AG09309 (cell line): ENCODE data around the gene ACOXL.

ENCODE experiments used
- DNase-seq: peaks from one replicate; pipeline ENCODE4 v3.0.0-alpha.2; 2010; ENCODE audit warnings: low read depth
- H3K4me3 ChIP-seq: 2 replicates; pipeline ENCODE4 v1.5.1; 2011; ENCODE audit warnings: mild to moderate bottlenecking, low read depth, low read length, moderate library complexity; ENCODE audit not compliant: control insufficient read depth
- TF ChIP-seq, protein P1 (sequence below): IDR thresholded peaks from 2 replicates; pipeline ENCODE4 v1.5.1; 2011; ENCODE audit warnings: mild to moderate bottlenecking, low read depth, low read length, inconsistent platforms; ENCODE audit not compliant: insufficient read depth, control insufficient read depth; ENCODE audit errors: missing control alignments

The ACOXL gene

DNA sequence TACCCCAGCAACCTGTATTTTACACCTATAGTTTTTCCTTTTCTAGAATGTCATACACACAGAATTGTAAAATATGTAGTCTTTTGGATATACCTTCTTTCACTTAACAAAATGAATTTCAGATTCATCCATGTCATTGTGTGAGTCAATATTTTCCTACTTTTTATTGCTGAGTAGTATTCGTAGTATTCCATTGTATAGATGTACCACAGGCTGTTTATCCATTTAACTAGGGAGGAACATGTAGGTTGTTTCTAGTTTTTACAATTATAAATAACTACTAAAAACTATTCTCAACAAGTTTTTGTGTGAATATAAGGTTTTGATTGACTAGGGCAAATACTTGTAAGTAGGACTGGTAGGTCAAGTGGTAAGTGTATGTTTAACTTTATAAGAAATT, 187.4 kb downstream of the ACOXL start:
- TF ChIP-seq, protein P1, sequence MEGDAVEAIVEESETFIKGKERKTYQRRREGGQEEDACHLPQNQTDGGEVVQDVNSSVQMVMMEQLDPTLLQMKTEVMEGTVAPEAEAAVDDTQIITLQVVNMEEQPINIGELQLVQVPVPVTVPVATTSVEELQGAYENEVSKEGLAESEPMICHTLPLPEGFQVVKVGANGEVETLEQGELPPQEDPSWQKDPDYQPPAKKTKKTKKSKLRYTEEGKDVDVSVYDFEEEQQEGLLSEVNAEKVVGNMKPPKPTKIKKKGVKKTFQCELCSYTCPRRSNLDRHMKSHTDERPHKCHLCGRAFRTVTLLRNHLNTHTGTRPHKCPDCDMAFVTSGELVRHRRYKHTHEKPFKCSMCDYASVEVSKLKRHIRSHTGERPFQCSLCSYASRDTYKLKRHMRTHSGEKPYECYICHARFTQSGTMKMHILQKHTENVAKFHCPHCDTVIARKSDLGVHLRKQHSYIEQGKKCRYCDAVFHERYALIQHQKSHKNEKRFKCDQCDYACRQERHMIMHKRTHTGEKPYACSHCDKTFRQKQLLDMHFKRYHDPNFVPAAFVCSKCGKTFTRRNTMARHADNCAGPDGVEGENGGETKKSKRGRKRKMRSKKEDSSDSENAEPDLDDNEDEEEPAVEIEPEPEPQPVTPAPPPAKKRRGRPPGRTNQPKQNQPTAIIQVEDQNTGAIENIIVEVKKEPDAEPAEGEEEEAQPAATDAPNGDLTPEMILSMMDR, result no peak
- no peak overlapping the region for H3K4me3 ChIP-seq
- DNase-seq, result no peak

DNA sequence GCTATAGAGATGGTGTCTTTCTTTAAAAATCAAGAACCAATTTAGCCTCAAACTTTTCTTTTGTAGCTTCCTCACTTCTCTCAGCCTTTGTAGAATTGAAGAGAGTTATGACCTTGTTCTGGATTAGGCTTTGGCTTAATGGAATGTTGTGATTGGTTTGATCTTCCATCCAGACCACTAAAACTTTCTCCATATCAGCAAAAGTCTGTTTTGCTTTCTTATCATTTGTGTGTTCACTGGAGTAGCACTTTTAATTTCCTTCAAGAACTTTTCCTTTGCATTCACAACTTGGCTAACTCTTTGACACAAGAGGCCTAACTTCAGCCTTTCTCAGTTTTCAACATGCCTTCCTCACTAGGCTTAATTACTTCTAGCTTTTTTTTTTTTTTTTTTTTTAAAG, 193.1 kb downstream of the ACOXL start:
- no peak for DNase-seq
- H3K4me3 ChIP-seq, result no peak overlapping the region
- TF ChIP-seq, protein P1, result no peak

- H3K4me3 ChIP-seq, result no peak overlapping the region
- TF ChIP-seq, protein P1, result no peak
Measured at GRCh38 chr2:110927526-110927925, 195.2 kb downstream of the ACOXL start.

DNA sequence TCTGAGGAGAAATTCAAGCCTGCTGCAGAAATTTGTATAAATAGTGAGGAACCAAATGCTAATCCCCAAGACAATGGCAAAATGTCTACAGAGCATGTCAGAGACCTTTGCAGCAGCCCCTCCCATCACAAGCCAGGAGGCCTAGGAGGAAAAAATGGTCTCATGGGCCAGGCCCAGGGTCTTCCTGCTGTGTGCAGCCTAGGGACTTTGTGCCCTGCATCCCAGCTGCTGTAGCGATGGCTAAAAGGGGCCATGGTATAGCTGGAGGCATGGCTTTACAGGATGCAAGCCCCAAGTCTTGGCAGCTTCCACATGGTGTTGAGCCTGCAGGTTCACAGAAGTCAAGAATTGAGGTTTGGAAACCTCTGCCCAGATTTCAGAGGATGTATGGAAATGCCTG, 197.2 kb downstream of the ACOXL start:
- DNase-seq, result no peak
- H3K4me3 ChIP-seq, result no peak overlapping the region
- TF ChIP-seq, protein P1, result no peak

More at GRCh38 chr2:110927526-110927925, 195.2 kb downstream of the ACOXL start:
- no peak for DNase-seq

- TF ChIP-seq, protein P1, result no peak
- no peak overlapping the region for H3K4me3 ChIP-seq
- DNase-seq, result peak; percentile 0
Measured at GRCh38 chr2:110931648-110932047, 199.3 kb downstream of the ACOXL start.

DNA sequence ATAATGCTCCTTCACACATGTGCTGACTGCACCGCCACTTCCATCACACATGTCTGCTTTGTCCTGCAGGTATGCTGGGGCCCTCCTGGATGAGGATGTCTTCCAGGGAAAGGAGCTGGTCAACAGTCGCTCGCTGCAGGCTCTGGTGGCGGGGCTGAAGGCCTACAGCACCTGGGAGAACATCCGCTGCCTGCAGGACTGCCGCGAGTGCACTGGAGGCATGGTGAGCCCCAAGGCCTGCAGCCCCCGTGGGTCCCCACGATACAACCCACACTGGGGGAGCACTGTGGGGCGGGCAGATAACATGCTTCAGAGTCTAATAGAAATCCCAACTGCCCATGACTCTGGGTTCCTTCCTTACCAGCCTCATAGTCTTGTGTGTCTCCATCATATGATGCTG, 201.0 kb downstream of the ACOXL start:
- no peak overlapping the region for H3K4me3 ChIP-seq
- no peak for DNase-seq
- TF ChIP-seq, protein P1, result no peak

GRCh38 chr2:110934948-110935347, 202.6 kb downstream of the ACOXL start:
- TF ChIP-seq, protein P1, result no peak
- no peak for DNase-seq
- H3K4me3 ChIP-seq, result no peak overlapping the region
